ENCODE data around the gene AKR1D1. TPM values are rescaled to one million over a fixed set of nuclear protein-coding genes. Genes with fewer than 3 reads are reported as not detected.

AKR1D1 gene
- total RNA-seq = not detected

- ATAC-seq = no peak
- Mint-ChIP-seq H3K4me1 (ENCODE audit: low read depth) (no peaks in the 10 kb centered on the region), H3K36me3 (ENCODE audit: low read depth) (no peaks in the 10 kb centered on the region), H3K27ac (no peak within 1 kb of the TSS), H3K4me3 (no peak within 1 kb of the TSS), H3K9me3 (peaks cover 6% of the 10 kb centered on the region), H3K27me3 (no peaks in the 10 kb centered on the region)
- DNase-seq = no peak
- no peak for TF ChIP-seq CTCF (IDR thresholded peaks at IDR 0.05)
- POLR2A ChIA-PET = no interaction called here
- CTCF ChIA-PET = no interaction called here
- intact Hi-C loops (cut with micrococcal nuclease) = no loop called here
Observed at GRCh38 chr7:138076196-138076595, at the start of gene AKR1D1. AKR1D1 (plus strand) TSS chr7:138076459; CDS start chr7:138076519, 60 bp downstream.

DNA sequence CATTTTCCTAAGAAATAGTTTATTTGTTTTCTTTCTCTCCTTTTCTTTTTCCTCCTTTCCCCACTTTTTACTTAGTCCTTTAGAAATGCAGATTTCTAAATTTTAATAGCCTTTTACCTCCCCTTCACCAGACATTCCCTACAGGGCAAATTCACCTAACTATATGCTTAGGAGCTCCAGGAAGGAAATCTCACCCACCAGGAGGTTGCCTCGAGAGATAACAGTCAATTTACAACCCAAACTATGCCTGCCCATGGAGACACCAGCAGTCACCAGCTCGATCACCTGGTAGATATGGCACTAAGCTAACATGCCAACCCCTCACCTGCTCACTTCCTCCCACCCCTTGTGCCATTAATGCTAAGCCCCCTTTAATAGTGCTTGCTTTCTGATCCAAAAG is 49.2 kb upstream of the AKR1D1 start:
- Mint-ChIP-seq H3K27me3 (peaks cover 2% of the 10 kb centered on the region), H3K36me3 (ENCODE audit: low read depth) (no peaks in the 10 kb centered on the region), H3K27ac (no peak overlapping the region), H3K9me3 (peaks cover 7% of the 10 kb centered on the region), H3K4me3 (no peak overlapping the region), H3K4me1 (ENCODE audit: low read depth) (peaks cover 6% of the 10 kb centered on the region)
- no peak for ATAC-seq
- ChIA-PET CTCF (interaction anchor here (0.8 to 1.8 kb wide), 4 partner anchors 9 to 712 kb away, joined by 3 to 7 read pairs (median 4); no protein-coding TSS in a partner anchor), POLR2A (no interaction called here)
- TF ChIP-seq CTCF (IDR thresholded peaks at IDR 0.05) = no peak
- intact Hi-C loops (cut with micrococcal nuclease) = no loop called here
- no peak for DNase-seq

GRCh38 chr7:138029126-138029525 is 47.1 kb upstream of the AKR1D1 start:
- H3K9me3 Mint-ChIP-seq = peaks cover 7% of the 10 kb centered on the region
- ChIA-PET POLR2A (no interaction called here), CTCF (interaction anchor here (1.8 kb wide), 1 partner anchor 20 kb away, joined by 7 read pairs; no protein-coding TSS in a partner anchor)
- H3K4me1 Mint-ChIP-seq (ENCODE audit: low read depth) = no peaks in the 10 kb centered on the region
- no peaks in the 10 kb centered on the region for H3K36me3 Mint-ChIP-seq (ENCODE audit: low read depth)
- ATAC-seq (no peak), DNase-seq (no peak)
- intact Hi-C loops (cut with micrococcal nuclease) = no loop called here
- H3K4me3 Mint-ChIP-seq = no peak overlapping the region
- H3K27ac Mint-ChIP-seq = no peak overlapping the region
- no peak for TF ChIP-seq CTCF (IDR thresholded peaks at IDR 0.05)
- H3K27me3 Mint-ChIP-seq = no peaks in the 10 kb centered on the region

DNA sequence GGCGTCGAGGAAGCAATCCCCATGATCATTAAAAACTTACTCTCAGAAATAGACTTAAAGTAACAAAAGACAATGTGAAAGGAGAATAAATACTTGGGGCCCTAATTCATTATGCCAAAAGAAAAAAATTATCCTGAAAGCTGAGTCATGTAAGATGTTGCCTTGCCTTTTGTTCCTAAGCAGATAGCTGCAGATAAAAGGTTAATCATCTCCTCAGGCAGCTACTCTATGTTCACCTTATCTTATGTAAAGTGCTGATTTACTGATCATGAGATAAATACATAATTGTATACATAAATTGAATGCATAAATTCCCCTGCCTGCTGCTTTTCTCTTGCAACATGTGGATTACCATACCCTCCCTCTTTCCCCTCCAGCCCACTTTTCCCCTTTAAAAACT is 46.3 kb upstream of the AKR1D1 start:
- peaks cover 1% of the 10 kb centered on the region for H3K27me3 Mint-ChIP-seq
- H3K4me3 Mint-ChIP-seq = no peak overlapping the region
- ChIA-PET CTCF (no interaction called here), POLR2A (no interaction called here)
- intact Hi-C loops (cut with micrococcal nuclease) = no loop called here
- H3K27ac Mint-ChIP-seq = no peak overlapping the region
- no peak for TF ChIP-seq CTCF (IDR thresholded peaks at IDR 0.05)
- ATAC-seq = no peak
- DNase-seq = no peak
- no peaks in the 10 kb centered on the region for H3K4me1 Mint-ChIP-seq (ENCODE audit: low read depth)
- no peaks in the 10 kb centered on the region for H3K36me3 Mint-ChIP-seq (ENCODE audit: low read depth)
- peaks cover 9% of the 10 kb centered on the region for H3K9me3 Mint-ChIP-seq

DNA sequence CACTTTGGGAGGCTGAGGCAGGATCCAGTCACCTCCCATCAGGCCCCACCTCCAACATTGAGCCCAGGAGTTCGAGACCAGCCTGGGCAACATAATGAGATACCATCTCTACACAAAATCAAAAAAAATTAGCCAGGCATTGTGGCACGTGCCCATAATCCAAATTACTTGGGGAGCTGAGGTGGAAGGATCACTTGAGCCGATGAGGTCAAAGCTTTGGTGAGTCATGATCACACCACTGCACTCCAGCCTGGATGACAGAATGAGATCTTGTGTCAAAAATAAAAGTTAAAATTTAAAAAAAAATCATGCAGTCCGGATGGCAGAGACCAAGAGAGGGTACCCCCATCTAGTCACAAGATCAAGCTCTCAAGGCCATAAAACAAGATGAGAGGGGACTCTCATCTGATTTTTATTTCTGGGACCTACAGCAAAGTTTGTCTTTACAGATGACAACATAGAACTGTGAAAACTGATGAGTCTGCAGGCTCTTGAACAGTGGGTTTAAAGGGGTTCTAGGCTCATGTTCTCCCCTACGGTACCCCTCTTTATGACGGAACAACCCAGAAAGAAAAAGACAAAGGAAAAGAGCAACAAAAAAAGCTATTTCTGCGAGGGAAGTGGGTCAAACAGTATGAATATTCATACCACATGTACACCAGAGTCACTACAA is 45.4 kb upstream of the AKR1D1 start:
- Mint-ChIP-seq H3K9me3 (peaks cover 5% of the 10 kb centered on the region), H3K4me3 (no peak overlapping the region), H3K27me3 (peaks cover 1% of the 10 kb centered on the region), H3K4me1 (ENCODE audit: low read depth) (no peaks in the 10 kb centered on the region), H3K27ac (no peak overlapping the region), H3K36me3 (ENCODE audit: low read depth) (no peaks in the 10 kb centered on the region)
- TF ChIP-seq CTCF (IDR thresholded peaks at IDR 0.05) = no peak
- intact Hi-C loops (cut with micrococcal nuclease) = no loop called here
- POLR2A ChIA-PET = no interaction called here
- DNase-seq (no peak), ATAC-seq (no peak)
- CTCF ChIA-PET = no interaction called here

Measured in activated CD8-positive, alpha-beta T cell treated with anti-CD3 and anti-CD28 coated beads for 36 hours (primary cell).